Activated naive CD4-positive, alpha-beta T cell treated with anti-CD3 and anti-CD28 coated beads, Interleukin-2, amount 50 U/mL, for 24 hours (primary cell): Measurements from ENCODE around the gene RRP1.
"Not testable (repeated sequence)": the region's sequence is repeated elsewhere in the genome, so short reads cannot be mapped to it uniquely, and the experiment has no call there.

ENCODE experiments used
- H3K27ac Mint-ChIP-seq: one replicate; pipeline ENCODE4 v1.8.0; 2021; ENCODE audit warnings: mild to moderate bottlenecking, mixed read lengths
- H3K27me3 Mint-ChIP-seq: one replicate; pipeline ENCODE4 v1.8.0; 2021; ENCODE audit warnings: mixed read lengths
- H3K36me3 Mint-ChIP-seq: one replicate; pipeline ENCODE4 v1.8.0; 2021; ENCODE audit warnings: mixed read lengths
- H3K4me1 Mint-ChIP-seq: one replicate; pipeline ENCODE4 v1.8.0; 2021; ENCODE audit warnings: mixed read lengths
- H3K4me3 Mint-ChIP-seq: one replicate; pipeline ENCODE4 v1.8.0; 2021; ENCODE audit warnings: mild to moderate bottlenecking, mixed read lengths
- H3K9me3 Mint-ChIP-seq: one replicate; pipeline ENCODE4 v1.8.0; 2021; ENCODE audit warnings: mixed read lengths

Gene RRP1

GRCh38 chr21:43825936-43826622 is 36.7 kb downstream of the RRP1 start:
- no peak overlapping the region for H3K27ac Mint-ChIP-seq
- no peaks in the 10 kb centered on the region for H3K36me3 Mint-ChIP-seq
- H3K9me3 Mint-ChIP-seq, result no peaks in the 10 kb centered on the region
- H3K27me3 Mint-ChIP-seq, result no peaks in the 10 kb centered on the region
- no peaks in the 10 kb centered on the region for H3K4me1 Mint-ChIP-seq
- H3K4me3 Mint-ChIP-seq, result no peak overlapping the region

- Mint-ChIP-seq H3K36me3 (no peaks in the 10 kb centered on the region), H3K27me3 (no peaks in the 10 kb centered on the region), H3K27ac (no peak overlapping the region), H3K4me3 (no peak overlapping the region), H3K4me1 (no peaks in the 10 kb centered on the region), H3K9me3 (no peaks in the 10 kb centered on the region)
Measured at GRCh38 chr21:43826623-43826974, 37.2 kb downstream of the RRP1 start.

GRCh38 chr21:43827015-43827611 is 37.7 kb downstream of the RRP1 start:
- H3K4me1 Mint-ChIP-seq, result no peaks in the 10 kb centered on the region

GRCh38 chr21:43829161-43829560 is 39.8 kb downstream of the RRP1 start:
- Mint-ChIP-seq H3K4me1 (no peaks in the 10 kb centered on the region), H3K27ac (no peak overlapping the region), H3K4me3 (no peak overlapping the region), H3K9me3 (no peaks in the 10 kb centered on the region), H3K36me3 (peaks cover 3% of the 10 kb centered on the region), H3K27me3 (peaks cover 4% of the 10 kb centered on the region)

More at GRCh38 chr21:43827015-43827611, 37.7 kb downstream of the RRP1 start:
- H3K27me3 Mint-ChIP-seq, result no peaks in the 10 kb centered on the region
- H3K36me3 Mint-ChIP-seq, result no peaks in the 10 kb centered on the region
- H3K4me3 Mint-ChIP-seq, result no peak overlapping the region
- no peak overlapping the region for H3K27ac Mint-ChIP-seq
- no peaks in the 10 kb centered on the region for H3K9me3 Mint-ChIP-seq

- H3K4me1 Mint-ChIP-seq, result no peaks in the 10 kb centered on the region
- H3K27me3 Mint-ChIP-seq, result peaks cover 4% of the 10 kb centered on the region
- H3K27ac Mint-ChIP-seq, result no peak overlapping the region
- no peaks in the 10 kb centered on the region for H3K9me3 Mint-ChIP-seq
- H3K36me3 Mint-ChIP-seq, result peaks cover 3% of the 10 kb centered on the region
- H3K4me3 Mint-ChIP-seq, result no peak overlapping the region
Measured at GRCh38 chr21:43829575-43830119, 40.3 kb downstream of the RRP1 start.

- H3K27me3 Mint-ChIP-seq, result peaks cover 10% of the 10 kb centered on the region
Measured at GRCh38 chr21:43832158-43832550, 42.8 kb downstream of the RRP1 start.

GRCh38 chr21:43832648-43833047 is 43.3 kb downstream of the RRP1 start:
- Mint-ChIP-seq H3K9me3 (no peaks in the 10 kb centered on the region), H3K4me3 (no peak overlapping the region), H3K27me3 (peaks cover 10% of the 10 kb centered on the region), H3K27ac (no peak overlapping the region), H3K4me1 (no peaks in the 10 kb centered on the region), H3K36me3 (peaks cover 3% of the 10 kb centered on the region)

More at GRCh38 chr21:43832158-43832550, 42.8 kb downstream of the RRP1 start:
- Mint-ChIP-seq H3K27ac (no peak overlapping the region), H3K4me1 (no peaks in the 10 kb centered on the region), H3K9me3 (no peaks in the 10 kb centered on the region), H3K4me3 (no peak overlapping the region), H3K36me3 (peaks cover 3% of the 10 kb centered on the region)

GRCh38 chr21:43834146-43834905 is 44.9 kb downstream of the RRP1 start:
- H3K27me3 Mint-ChIP-seq, result peaks cover 10% of the 10 kb centered on the region
- no peaks in the 10 kb centered on the region for H3K9me3 Mint-ChIP-seq
- H3K4me1 Mint-ChIP-seq, result no peaks in the 10 kb centered on the region

GRCh38 chr21:43835050-43835449 is 45.7 kb downstream of the RRP1 start:
- H3K27me3 Mint-ChIP-seq, result peaks cover 10% of the 10 kb centered on the region
- H3K27ac Mint-ChIP-seq, result no peak overlapping the region
- H3K9me3 Mint-ChIP-seq, result no peaks in the 10 kb centered on the region
- H3K4me1 Mint-ChIP-seq, result no peaks in the 10 kb centered on the region
- H3K4me3 Mint-ChIP-seq, result no peak overlapping the region
- H3K36me3 Mint-ChIP-seq, result peaks cover 3% of the 10 kb centered on the region

More at GRCh38 chr21:43834146-43834905, 44.9 kb downstream of the RRP1 start:
- Mint-ChIP-seq H3K4me3 (no peak overlapping the region), H3K27ac (no peak overlapping the region), H3K36me3 (peaks cover 3% of the 10 kb centered on the region)

- Mint-ChIP-seq H3K27ac (peak overlapping the region; percentile 17), H3K9me3 (no peaks in the 10 kb centered on the region), H3K27me3 (peaks cover 10% of the 10 kb centered on the region), H3K36me3 (peaks cover 3% of the 10 kb centered on the region), H3K4me1 (no peaks in the 10 kb centered on the region), H3K4me3 (no peak overlapping the region)
Measured at GRCh38 chr21:43835861-43836260, 46.5 kb downstream of the RRP1 start.

GRCh38 chr21:43836616-43837015 is 47.2 kb downstream of the RRP1 start:
- Mint-ChIP-seq H3K9me3 (no peaks in the 10 kb centered on the region), H3K36me3 (peaks cover 3% of the 10 kb centered on the region), H3K27me3 (peaks cover 10% of the 10 kb centered on the region), H3K4me3 (no peak overlapping the region), H3K27ac (no peak overlapping the region), H3K4me1 (no peaks in the 10 kb centered on the region)

GRCh38 chr21:43840259-43840658 is 50.9 kb downstream of the RRP1 start:
- Mint-ChIP-seq H3K4me3 (no peak overlapping the region), H3K27ac (no peak overlapping the region), H3K36me3 (no peaks in the 10 kb centered on the region), H3K27me3 (peaks cover 5% of the 10 kb centered on the region), H3K4me1 (peaks cover 11% of the 10 kb centered on the region), H3K9me3 (no peaks in the 10 kb centered on the region)

- H3K9me3 Mint-ChIP-seq, result no peaks in the 10 kb centered on the region
- H3K27me3 Mint-ChIP-seq, result no peaks in the 10 kb centered on the region
- peak overlapping the region; percentile 61 for H3K4me3 Mint-ChIP-seq
- peaks cover 11% of the 10 kb centered on the region for H3K4me1 Mint-ChIP-seq
- H3K36me3 Mint-ChIP-seq, result no peaks in the 10 kb centered on the region
- H3K27ac Mint-ChIP-seq, result peak overlapping the region; percentile 69
Measured at GRCh38 chr21:43842742-43843141, 53.4 kb downstream of the RRP1 start.

- H3K4me1 Mint-ChIP-seq, result peaks cover 11% of the 10 kb centered on the region
- not testable (repeated sequence) for H3K4me3 Mint-ChIP-seq, H3K27ac Mint-ChIP-seq, H3K36me3 Mint-ChIP-seq, H3K9me3 Mint-ChIP-seq, H3K27me3 Mint-ChIP-seq
Measured at GRCh38 chr21:43844906-43845305, 55.5 kb downstream of the RRP1 start.

- Mint-ChIP-seq H3K36me3 (no peaks in the 10 kb centered on the region), H3K9me3 (no peaks in the 10 kb centered on the region), H3K27ac (no peak overlapping the region), H3K4me1 (peaks cover 11% of the 10 kb centered on the region), H3K27me3 (no peaks in the 10 kb centered on the region), H3K4me3 (no peak overlapping the region)
Measured at GRCh38 chr21:43845386-43845785, 56.0 kb downstream of the RRP1 start.

GRCh38 chr21:43846430-43846829 is 57.1 kb downstream of the RRP1 start:
- Mint-ChIP-seq H3K27ac (no peak overlapping the region), H3K36me3 (no peaks in the 10 kb centered on the region), H3K4me1 (peaks cover 11% of the 10 kb centered on the region), H3K27me3 (no peaks in the 10 kb centered on the region), H3K9me3 (no peaks in the 10 kb centered on the region), H3K4me3 (no peak overlapping the region)
